Erythroblast (primary cell): ENCODE measurements around the gene ASCC2.

Experiments
- GATA1 ChIP-seq: IDR thresholded peaks from 2 replicates; pipeline ENCODE4 v1.6.1; 2011; ENCODE audit warnings: low read depth, mild to moderate bottlenecking, control low read depth, low read length, moderate library complexity
- POLR2A ChIP-seq: IDR thresholded peaks from 2 replicates; pipeline ENCODE4 v1.6.1; 2011; ENCODE audit warnings: mild to moderate bottlenecking, low read length

DNA sequence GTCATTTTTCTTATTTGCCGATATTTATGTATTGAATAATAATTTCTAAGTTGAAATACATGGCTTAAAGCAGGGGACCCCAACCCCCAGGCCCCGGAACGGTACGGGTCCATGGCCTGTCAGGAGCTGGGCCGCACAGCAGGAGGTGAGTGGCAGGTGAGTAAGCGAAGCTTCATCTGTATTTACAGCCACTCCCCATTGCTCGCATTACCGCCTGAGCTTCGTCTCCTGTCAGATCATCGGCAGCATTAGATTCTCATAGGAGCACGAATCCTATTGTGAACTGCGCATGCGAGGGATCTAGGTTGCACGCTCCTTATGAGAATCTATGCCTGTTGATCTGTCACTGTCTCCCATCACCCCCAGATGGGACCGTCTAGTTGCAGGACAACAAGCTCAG, 75.8 kb downstream of the ASCC2 start:
- TF ChIP-seq POLR2A (no peak), GATA1 (no peak)
